K562 (cell line): Measurements from ENCODE around the gene QRFP. TPM values are rescaled to one million over a fixed set of nuclear protein-coding genes. Genes with fewer than 3 reads are reported as not detected.

Source experiments
- ATAC-seq: fragments of 200-7000 bp; cut with Tn5 transposase; 3 replicates; pipeline ENCODE4 v1.9.1; 2020; ENCODE audit warnings: moderate library complexity
- BruUV-seq: library from RNA; stranded (reverse); fragments of 400-500 nt; replicated peaks from 2 replicates; lab custom pipeline; 2021; lab: Mats Ljungman, UMichigan
- CTCF ChIA-PET: fragments of 300-600 bp; formaldehyde crosslinking; extraction: SDS; loops from one replicate; lab custom pipeline; 2021; ENCODE audit warnings: low intra/inter-chr PET ratio; lab: Yijun Ruan, JAX
- POLR2A ChIA-PET: fragments of 300-600, 350-650 bp; sonication (Branson Sonifier 250); formaldehyde crosslinking; extraction: SDS; loops from one replicate; lab custom pipeline; 2021; ENCODE audit warnings: antibody characterized with exemption, inconsistent platforms; lab: Yijun Ruan, JAX
- DNase-seq, 4 experiments: peaks; one replicate each; pipeline versions ENCODE4 v3.0.0 to v3.0.0-alpha.2; 2011 to 2018; ENCODE audit warnings: low spot score in 3 of 4, mixed read lengths in 3 of 4; ENCODE audit errors: extremely low read depth in 1 of 4
- FAIRE-seq: peaks from 2 replicates; lab custom pipeline; 2011; peaks lifted over from hg19 to GRCh38; lab: Jason Lieb, UNC
- H2AFZ ChIP-seq: 2 replicates; pipeline ENCODE4 v1.6.0; 2011; ENCODE audit warnings: low read depth, low read length, control low read depth, inconsistent platforms
- H3K27ac ChIP-seq: fragments of 200-600 bp; 3 replicates; pipeline ENCODE4 v1.8.0; 2011; ENCODE audit warnings: low read depth, mild to moderate bottlenecking, control low read depth, inconsistent platforms, low read length, moderate library complexity, mixed read lengths; ENCODE audit errors: extremely low read depth
- H3K27me3 ChIP-seq, 2 experiments: fragments of 300-600 bp in 1 of 2; 2 replicates in 1 of 2; 3 replicates in 1 of 2; pipeline versions ENCODE4 v1.6.0 to v1.8.0; 2011; ENCODE audit warnings: inconsistent platforms in 2 of 2, low read length in 2 of 2, mild to moderate bottlenecking in 1 of 2, mixed read lengths in 1 of 2, moderate library complexity in 1 of 2; ENCODE audit not compliant: control insufficient read depth in 2 of 2, insufficient read depth in 2 of 2
- H3K36me3 ChIP-seq: fragments of 300-600 bp; 3 replicates; pipeline ENCODE4 v1.8.0; 2011; ENCODE audit warnings: mild to moderate bottlenecking, low read length, inconsistent platforms; ENCODE audit not compliant: control insufficient read depth, insufficient read depth
- H3K4me1 ChIP-seq, 2 experiments: fragments of 200-600 bp in 1 of 2; replicated peaks in 1 of 2; 2 replicates in 1 of 2; 3 replicates in 1 of 2; pipeline versions ENCODE4 v1.5.1 to v1.8.0; 2011; ENCODE audit warnings: inconsistent platforms in 2 of 2, low read length in 2 of 2, mild to moderate bottlenecking in 1 of 2, mixed read lengths in 1 of 2, moderate library complexity in 1 of 2; ENCODE audit not compliant: control insufficient read depth in 2 of 2, insufficient read depth in 2 of 2
- H3K4me2 ChIP-seq: 2 replicates; pipeline ENCODE4 v1.6.1; 2011; ENCODE audit warnings: low read length, control low read depth, inconsistent platforms, mixed read lengths; ENCODE audit not compliant: insufficient read depth
- H3K4me3 ChIP-seq: fragments of 200-600 bp; sonication (generic), shearing (Covaris generic); 2 replicates; pipeline ENCODE4 v1.5.1; 2016; ENCODE audit warnings: control low read depth, inconsistent platforms
- H3K79me2 ChIP-seq: fragments of 200-600 bp; 3 replicates; pipeline ENCODE4 v1.8.0; 2011; ENCODE audit warnings: low read length, inconsistent platforms; ENCODE audit not compliant: control insufficient read depth, insufficient read depth
- H3K9ac ChIP-seq, 2 experiments: 2 replicates each; pipeline versions ENCODE4 v1.6.0 to v1.6.1; 2011; ENCODE audit warnings: low read depth in 2 of 2, low read length in 2 of 2, control low read depth in 1 of 2, inconsistent platforms in 1 of 2, mild to moderate bottlenecking in 1 of 2, mixed read lengths in 1 of 2; ENCODE audit not compliant: insufficient read depth in 1 of 2
- H3K9me1 ChIP-seq: one replicate; pipeline ENCODE4 v1.6.0; 2011; ENCODE audit warnings: inconsistent platforms, mild to moderate bottlenecking, low read length, moderate library complexity; ENCODE audit not compliant: control insufficient read depth, insufficient read depth
- H3K9me3 ChIP-seq: replicated peaks from 2 replicates; pipeline ENCODE4 v1.5.1; 2011; ENCODE audit warnings: low read depth, low read length, inconsistent platforms; ENCODE audit not compliant: control insufficient read depth, insufficient read depth
- H4K20me1 ChIP-seq: replicated peaks from 2 replicates; pipeline ENCODE4 v1.6.1; 2011; ENCODE audit warnings: low read length, inconsistent platforms, mixed read lengths; ENCODE audit not compliant: control insufficient read depth, insufficient read depth
- ATF3 ChIP-seq, 2 experiments: fragments of 450-650 bp in 1 of 2; sonication (generic) in 1 of 2; formaldehyde crosslinking in 1 of 2; IDR thresholded peaks in 1 of 2; conservative IDR thresholded peaks in 1 of 2; 2 replicates each; pipeline versions ENCODE4 v1.6.1 to v1.8.1; 2016 to 2023; ENCODE audit warnings: mild to moderate bottlenecking in 2 of 2, moderate library complexity in 2 of 2, inconsistent platforms in 1 of 2, missing genetic modification reagents in 1 of 2
- OTX1 ChIP-seq: fragments of 450-650 bp; formaldehyde crosslinking; IDR thresholded peaks from 2 replicates; pipeline ENCODE4 v1.4.0; 2022; ENCODE audit warnings: mild to moderate bottlenecking
- ZBTB33 ChIP-seq: sonication (generic); formaldehyde crosslinking; IDR thresholded peaks from 2 replicates; pipeline ENCODE4 v1.8.1; 2023; ENCODE audit warnings: mild to moderate bottlenecking, missing genetic modification reagents
- ZNF347 ChIP-seq: fragments of 450-650 bp; formaldehyde crosslinking; IDR thresholded peaks from 2 replicates; pipeline ENCODE4 v1.4.0; 2020; ENCODE audit warnings: low read depth, mild to moderate bottlenecking, moderate library complexity
- WGBS: fragments of 100-300 bp; shearing (Covaris generic); methylation state at CpG from one replicate; pipeline ENCODE4 v1.1.6; 2016; ENCODE audit warnings: low coverage, mixed read lengths; ENCODE audit not compliant: insufficient coverage; ENCODE audit errors: missing lambda C conversion rate; 5-methylcytosine and 5-hydroxymethylcytosine counted together
- in situ Hi-C: fragments of 300-500 bp; cut with MboI; formaldehyde crosslinking; loops from 4 replicates; pipeline ENCODE4 v1.15.0; 2018; ENCODE audit warnings: inconsistent platforms, mixed read lengths
- intact Hi-C: fragments of 100-400 bp; cut with micrococcal nuclease; formaldehyde crosslinking; loops from 2 replicates; pipeline ENCODE4 v1.14.2; 2022
- polyA plus RNA-seq, 8 experiments: library from polyadenylated mRNA; depleted of rRNA in 4 of 8; stranded (reverse) in 5 of 8; unstranded in 3 of 8; fragments of >200 nt; fragmentation: Nextera tagmentation in 2 of 8; fragmentation: Illumina TruSeq in 1 of 8; extraction: Ambion mirVana in 2 of 8; extraction: Trizol in 1 of 8; gene quantifications; 2 replicates each; pipeline versions ENCODE4 v1.2.1 to v1.2.3, GENCODE V29; 2011 to 2014; ENCODE audit warnings: inconsistent platforms in 1 of 8, missing spikeins in 1 of 8
- total RNA-seq, 7 experiments: library from RNA; depleted of rRNA in 6 of 7; stranded (reverse); fragments of >200 nt in 6 of 7; fragmentation: Illumina TruSeq in 2 of 7; extraction: Trizol in 2 of 7; gene quantifications; 2 replicates each; pipeline versions ENCODE4 v1.2.1 to v1.2.3, GENCODE V29; 2011 to 2021; ENCODE audit warnings: low replicate concordance in 1 of 7
- TF ChIP-seq, protein P1 (sequence below): fragments of 450-650 bp; IDR thresholded peaks from 2 replicates; pipeline ENCODE4 v1.6.1; 2018; ENCODE audit not compliant: partially characterized antibody

Gene QRFP
- total and polyA plus RNA-seq, 9 of the 15 experiments (the other 6 are each of a cell fraction or from before 2014, with no cell fraction given): not detected

DNA sequence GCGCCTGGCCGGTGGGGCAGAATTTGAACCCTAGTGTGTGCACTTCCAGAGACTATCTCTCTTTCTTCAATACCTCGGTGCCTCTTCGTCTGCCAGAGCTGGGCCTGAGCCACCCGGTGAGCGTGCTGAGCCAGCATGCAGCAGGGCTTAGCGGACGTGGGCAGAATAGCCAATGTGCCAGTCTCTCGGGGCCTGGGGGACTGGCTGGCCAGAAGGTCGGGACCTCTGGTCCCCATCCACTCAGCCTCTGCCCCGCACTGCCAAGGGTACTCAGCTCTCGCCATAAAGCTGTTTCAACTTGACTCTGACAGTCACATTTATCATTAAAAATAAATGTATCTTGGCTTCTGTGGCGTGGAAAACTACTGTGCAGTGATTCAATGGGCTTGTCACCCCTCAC is 46.6 kb upstream of the QRFP start (continued):
- TF ChIP-seq, protein P1, sequence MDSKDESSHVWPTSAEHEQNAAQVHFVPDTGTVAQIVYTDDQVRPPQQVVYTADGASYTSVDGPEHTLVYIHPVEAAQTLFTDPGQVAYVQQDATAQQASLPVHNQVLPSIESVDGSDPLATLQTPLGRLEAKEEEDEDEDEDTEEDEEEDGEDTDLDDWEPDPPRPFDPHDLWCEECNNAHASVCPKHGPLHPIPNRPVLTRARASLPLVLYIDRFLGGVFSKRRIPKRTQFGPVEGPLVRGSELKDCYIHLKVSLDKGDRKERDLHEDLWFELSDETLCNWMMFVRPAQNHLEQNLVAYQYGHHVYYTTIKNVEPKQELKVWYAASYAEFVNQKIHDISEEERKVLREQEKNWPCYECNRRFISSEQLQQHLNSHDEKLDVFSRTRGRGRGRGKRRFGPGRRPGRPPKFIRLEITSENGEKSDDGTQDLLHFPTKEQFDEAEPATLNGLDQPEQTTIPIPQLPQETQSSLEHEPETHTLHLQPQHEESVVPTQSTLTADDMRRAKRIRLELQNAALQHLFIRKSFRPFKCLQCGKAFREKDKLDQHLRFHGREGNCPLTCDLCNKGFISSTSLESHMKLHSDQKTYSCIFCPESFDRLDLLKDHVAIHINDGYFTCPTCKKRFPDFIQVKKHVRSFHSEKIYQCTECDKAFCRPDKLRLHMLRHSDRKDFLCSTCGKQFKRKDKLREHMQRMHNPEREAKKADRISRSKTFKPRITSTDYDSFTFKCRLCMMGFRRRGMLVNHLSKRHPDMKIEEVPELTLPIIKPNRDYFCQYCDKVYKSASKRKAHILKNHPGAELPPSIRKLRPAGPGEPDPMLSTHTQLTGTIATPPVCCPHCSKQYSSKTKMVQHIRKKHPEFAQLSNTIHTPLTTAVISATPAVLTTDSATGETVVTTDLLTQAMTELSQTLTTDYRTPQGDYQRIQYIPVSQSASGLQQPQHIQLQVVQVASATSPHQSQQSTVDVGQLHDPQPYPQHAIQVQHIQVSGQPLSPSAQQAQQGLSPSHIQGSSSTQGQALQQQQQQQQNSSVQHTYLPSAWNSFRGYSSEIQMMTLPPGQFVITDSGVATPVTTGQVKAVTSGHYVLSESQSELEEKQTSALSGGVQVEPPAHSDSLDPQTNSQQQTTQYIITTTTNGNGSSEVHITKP: no peak
- TF ChIP-seq ZBTB33 (no peak), OTX1 (CRISPR knock-in tag) (no peak)
- TF ChIP-seq, all 486 proteins: peak for 0

- H2AFZ ChIP-seq: no peak overlapping the region
- no peaks in the 10 kb centered on the region for H3K9me3 ChIP-seq
- H3K27ac ChIP-seq: no peak overlapping the region
- no TSS peak for BruUV-seq
- ATAC-seq: no peak
- H4K20me1 ChIP-seq: peaks cover 57% of the 10 kb centered on the region
- 2% methylated on average over 10 of the region's 10 CpGs for WGBS
- FAIRE-seq: no peak
- H3K27me3 ChIP-seq: peaks cover 47 to 82% of the 10 kb centered on the region in 2 experiments
- H3K9ac ChIP-seq: no peak overlapping the region
- peak in 1 of 4 experiments; percentile 59 for DNase-seq
- no peak overlapping the region for H3K4me3 ChIP-seq
- TF ChIP-seq ZNF347 (CRISPR knock-in tag) (no peak), ATF3 (IDR thresholded peaks at IDR 0.05) (no peak), ATF3 (CRISPR knock-in tag; conservative IDR thresholded peaks at IDR 0.05) (peak; percentile 28; the same call in 1 of the 2 replicates)
- ChIA-PET POLR2A (interaction anchor here (0.6 to 7.4 kb wide), 18 partner anchors 8 to 430 kb away, joined by 3 to 93 read pairs (median 4); no protein-coding TSS in a partner anchor), CTCF (interaction anchor here (0.6 to 6.7 kb wide), 4 partner anchors 68 to 172 kb away, joined by 3 to 135 read pairs (median 12); no protein-coding TSS in a partner anchor)
- no peak overlapping the region for H3K4me2 ChIP-seq
- in situ Hi-C loops: no loop called here
- peaks cover 6 to 39% of the 10 kb centered on the region in 2 experiments for H3K4me1 ChIP-seq
- no peaks in the 10 kb centered on the region for H3K79me2 ChIP-seq
- intact Hi-C loops: no loop called here
- no peaks in the 10 kb centered on the region for H3K36me3 ChIP-seq
- H3K9me1 ChIP-seq: peaks cover 8% of the 10 kb centered on the region
These were observed 46.1 kb upstream of the QRFP start for GRCh38 chr9:130942679-130943078.
